ENCODE measurements around the gene PCSK9.

- TF ChIP-seq CTCF (optimal IDR thresholded peaks at IDR 0.05 in 1 of 3, IDR thresholded peaks at IDR 0.05 in 1 of 3, conservative IDR thresholded peaks at IDR 0.05 in 1 of 3; ENCODE audit: extremely low read depth in 1 of 3, insufficient read depth in 2 of 3, low read length in 3 of 3), result no peak
- TF ChIP-seq EZH2 (IDR thresholded peaks at IDR 0.05; ENCODE audit: low read length), result no peak
These were observed 4.4 kb downstream of the PCSK9 start for GRCh38 chr1:55043726-55044125.

Measured in keratinocyte (primary cell).